Common myeloid progenitor, CD34-positive (primary cell): ENCODE measurements around the gene METTL1.
"Not testable (repeated sequence)": the region's sequence is repeated elsewhere in the genome, so short reads cannot be mapped to it uniquely, and the experiment has no call there.

Experiments
- CTCF ChIA-PET: fragments of 350-600 bp; sonication (Branson Sonifier 250); formaldehyde crosslinking; loops from one replicate; lab custom pipeline; 2021; ENCODE audit warnings: antibody characterized with exemption; lab: Charles Lee
- POLR2A ChIA-PET: fragments of 350-600 bp; sonication (Branson Sonifier 250); formaldehyde crosslinking; loops from one replicate; lab custom pipeline; 2021; ENCODE audit warnings: antibody characterized with exemption; lab: Charles Lee
- DNase-seq, 3 donors: peaks; one replicate each; pipeline versions ENCODE4 v3.0.0 to v3.0.0-alpha.2; 2013
- H3K27ac ChIP-seq, 2 experiments: 1 replicate in 1 of 2; 2 replicates in 1 of 2; pipeline ENCODE4 v1.7.0; 2013; ENCODE audit warnings: inconsistent platforms in 2 of 2, low read length in 2 of 2, mild to moderate bottlenecking in 2 of 2, low read depth in 1 of 2, moderate library complexity in 1 of 2; ENCODE audit not compliant: severe bottlenecking in 2 of 2, insufficient read depth in 1 of 2, poor library complexity in 1 of 2
- H3K27me3 ChIP-seq, 5 experiments: replicated peaks in 2 of 5; 1 replicate in 3 of 5; 2 replicates in 2 of 5; pipeline versions ENCODE4 v1.6.1 to v1.7.0; 2013; ENCODE audit warnings: low read length in 4 of 5, mild to moderate bottlenecking in 2 of 5, moderate library complexity in 2 of 5, inconsistent platforms in 1 of 5; ENCODE audit not compliant: insufficient read depth in 5 of 5, control insufficient read depth in 4 of 5
- H3K36me3 ChIP-seq, 4 experiments: 1 replicate in 2 of 4; 2 replicates in 2 of 4; pipeline versions ENCODE4 v1.6.1 to v1.7.0; 2013; ENCODE audit warnings: low read length in 3 of 4, control low read depth in 1 of 4, mild to moderate bottlenecking in 1 of 4; ENCODE audit not compliant: control insufficient read depth in 4 of 4, insufficient read depth in 4 of 4
- H3K4me1 ChIP-seq, 4 experiments: 1 replicate in 3 of 4; 2 replicates in 1 of 4; pipeline versions ENCODE4 v1.6.1 to v1.7.1; 2013; ENCODE audit warnings: low read length in 3 of 4, mild to moderate bottlenecking in 3 of 4, control low read depth in 1 of 4, inconsistent platforms in 1 of 4, moderate library complexity in 1 of 4; ENCODE audit not compliant: control insufficient read depth in 4 of 4, insufficient read depth in 4 of 4; ENCODE audit errors: control extremely low read depth in 1 of 4
- H3K4me3 ChIP-seq, 7 experiments: 1 replicate in 4 of 7; 2 replicates in 3 of 7; pipeline versions ENCODE4 v1.5.1 to v1.7.0; 2013; ENCODE audit warnings: mild to moderate bottlenecking in 7 of 7, low read length in 6 of 7, moderate library complexity in 6 of 7, inconsistent platforms in 2 of 7, low read depth in 2 of 7, control low read depth in 1 of 7; ENCODE audit not compliant: insufficient read depth in 4 of 7, control insufficient read depth in 1 of 7; ENCODE audit errors: extremely low read depth in 1 of 7
- H3K9me3 ChIP-seq, 5 experiments: 1 replicate in 4 of 5; 2 replicates in 1 of 5; pipeline versions ENCODE4 v1.6.1 to v1.7.1; 2013; ENCODE audit warnings: low read length in 4 of 5, mild to moderate bottlenecking in 2 of 5, inconsistent platforms in 1 of 5, low read depth in 1 of 5, moderate library complexity in 1 of 5; ENCODE audit not compliant: control insufficient read depth in 4 of 5, insufficient read depth in 2 of 5; ENCODE audit errors: control extremely low read depth in 1 of 5
- WGBS: methylation state at CpG from one replicate; pipeline ENCODE4 v1.1.5; 2013; ENCODE audit not compliant: insufficient coverage; 5-methylcytosine and 5-hydroxymethylcytosine counted together

The METTL1 gene

DNA sequence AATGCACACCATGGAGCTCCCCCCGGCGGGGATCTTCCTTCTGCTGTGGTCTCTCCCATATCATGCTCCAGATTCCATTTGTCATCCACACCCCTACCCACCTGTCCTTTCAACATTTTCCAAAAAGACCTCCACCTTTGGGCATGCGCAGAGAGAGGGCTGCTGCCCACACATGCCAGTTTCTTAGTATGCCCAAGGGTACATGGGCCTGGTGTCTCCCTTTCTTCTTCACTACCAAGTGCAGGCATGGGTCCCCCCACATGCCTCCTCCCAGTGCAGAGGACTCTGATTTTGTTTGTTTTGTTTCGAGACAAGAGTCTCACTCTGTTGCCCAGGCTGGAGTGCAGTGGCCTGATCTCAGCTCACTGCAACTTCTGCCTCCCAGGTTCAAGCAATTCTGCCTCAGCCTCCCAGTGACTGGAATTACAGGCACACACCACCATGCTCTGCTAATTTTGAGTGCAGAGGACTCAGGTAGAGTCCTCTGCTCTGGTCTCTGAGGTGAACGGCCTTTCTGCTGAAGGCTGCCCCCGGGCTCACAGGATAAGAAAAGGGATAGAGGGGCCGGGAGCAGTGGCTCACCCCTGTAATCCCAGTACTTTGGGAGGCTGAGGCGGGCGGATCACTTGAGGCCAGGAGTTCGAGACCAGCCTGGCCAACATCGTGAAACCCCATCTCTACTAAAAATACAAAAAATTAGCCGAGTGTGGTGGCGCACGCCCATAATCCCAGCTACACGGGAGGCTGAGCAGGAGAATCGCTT lies 49.9 kb downstream of the METTL1 start:
- not testable (repeated sequence) for H3K27ac ChIP-seq, H3K9me3 ChIP-seq, H3K27me3 ChIP-seq, H3K4me3 ChIP-seq, DNase-seq, H3K4me1 ChIP-seq
- ChIA-PET POLR2A (interaction anchor here (0.8 kb wide), 1 partner anchor 11 kb away, joined by 3 read pairs; no protein-coding TSS in a partner anchor), CTCF (interaction anchor here (0.9 to 2.2 kb wide), 4 partner anchors 9 to 138 kb away, joined by 3 to 9 read pairs (median 4); no protein-coding TSS in a partner anchor)
- peaks cover 16 to 82% (median 51%) of the 10 kb centered on the region in 4 experiments for H3K36me3 ChIP-seq
- WGBS, result 98% methylated on average over 15 of the region's 16 CpGs

DNA sequence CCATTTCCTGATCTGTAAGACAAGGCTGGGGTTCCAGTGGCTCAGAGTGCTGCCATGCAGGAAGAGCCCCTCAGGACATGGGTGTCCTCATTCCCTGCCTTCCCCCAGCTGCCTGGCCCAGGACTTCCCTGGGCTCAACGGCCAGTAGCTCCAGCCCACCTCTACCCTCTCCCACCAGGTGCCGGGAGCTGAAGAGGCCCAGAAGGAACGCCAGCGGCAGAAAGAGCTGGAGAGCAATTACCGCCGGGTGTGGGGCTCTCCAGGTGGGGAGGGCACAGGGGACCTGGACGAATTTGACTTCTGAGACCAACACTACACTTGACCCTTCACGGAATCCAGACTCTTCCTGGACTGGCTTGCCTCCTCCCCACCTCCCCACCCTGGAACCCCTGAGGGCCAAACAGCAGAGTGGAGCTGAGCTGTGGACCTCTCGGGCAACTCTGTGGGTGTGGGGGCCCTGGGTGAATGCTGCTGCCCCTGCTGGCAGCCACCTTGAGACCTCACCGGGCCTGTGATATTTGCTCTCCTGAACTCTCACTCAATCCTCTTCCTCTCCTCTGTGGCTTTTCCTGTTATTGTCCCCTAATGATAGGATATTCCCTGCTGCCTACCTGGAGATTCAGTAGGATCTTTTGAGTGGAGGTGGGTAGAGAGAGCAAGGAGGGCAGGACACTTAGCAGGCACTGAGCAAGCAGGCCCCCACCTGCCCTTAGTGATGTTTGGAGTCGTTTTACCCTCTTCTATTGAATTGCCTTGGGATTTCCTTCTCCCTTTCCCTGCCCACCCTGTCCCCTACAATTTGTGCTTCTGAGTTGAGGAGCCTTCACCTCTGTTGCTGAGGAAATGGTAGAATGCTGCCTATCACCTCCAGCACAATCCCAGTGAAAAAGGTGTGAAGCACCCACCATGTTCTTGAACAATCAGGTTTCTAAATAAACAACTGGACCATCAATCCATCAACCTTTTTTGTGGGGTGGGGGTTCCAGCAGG lies 51.0 kb downstream of the METTL1 start:
- H3K4me3 ChIP-seq, result no peak overlapping the region
- no peaks in the 10 kb centered on the region for H3K9me3 ChIP-seq
- WGBS, result 100% methylated on average over 3 of the region's 11 CpGs
- H3K27ac ChIP-seq, result no peak overlapping the region
- H3K27me3 ChIP-seq, result no peaks in the 10 kb centered on the region
- H3K36me3 ChIP-seq, result peaks cover 25 to 82% (median 54%) of the 10 kb centered on the region in 4 experiments
- ChIA-PET POLR2A (no interaction called here), CTCF (interaction anchor here (0.7 to 2.2 kb wide), 5 partner anchors 12 to 65 kb away, joined by 3 to 9 read pairs (median 3); no protein-coding TSS in a partner anchor)
- peaks cover 0 to 2% (median 0%) of the 10 kb centered on the region in 4 experiments for H3K4me1 ChIP-seq
- no peak for DNase-seq

DNA sequence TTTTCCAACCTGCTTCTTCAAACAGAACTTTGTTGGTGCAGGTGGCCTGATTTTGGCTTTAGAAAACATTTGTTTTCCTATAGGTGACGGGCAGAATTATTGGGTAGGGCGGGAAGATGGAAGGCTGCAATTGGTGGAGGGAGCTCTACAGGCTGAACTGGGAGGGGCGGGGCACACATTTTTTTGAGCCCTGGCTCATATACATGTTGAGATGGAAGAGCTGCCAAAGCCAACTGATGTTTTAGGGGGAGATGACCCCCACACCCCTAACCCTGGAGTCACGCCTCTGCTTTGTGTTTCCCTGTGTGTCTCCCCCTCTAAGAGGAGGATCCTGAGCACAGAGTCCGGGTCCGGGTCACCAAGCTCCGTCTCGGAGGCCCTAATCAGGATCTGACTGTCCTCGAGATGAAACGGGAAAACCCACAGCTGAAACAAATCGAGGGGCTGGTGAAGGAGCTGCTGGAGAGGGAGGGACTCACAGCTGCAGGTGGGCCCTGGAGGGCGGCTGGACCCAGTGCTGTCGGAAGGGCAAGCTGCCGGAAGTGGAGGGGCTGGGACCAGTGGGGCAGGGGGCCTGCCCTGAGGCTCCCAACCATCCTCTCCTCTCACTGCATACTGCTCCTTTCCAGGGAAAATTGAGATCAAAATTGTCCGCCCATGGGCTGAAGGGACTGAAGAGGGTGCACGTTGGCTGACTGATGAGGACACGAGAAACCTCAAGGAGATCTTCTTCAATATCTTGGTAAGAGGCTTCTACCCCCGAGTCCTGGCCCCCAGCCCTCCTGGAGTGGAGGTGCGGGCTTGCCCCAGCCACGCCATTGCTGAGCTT lies 51.9 kb downstream of the METTL1 start:
- no peak for DNase-seq
- Histone ChIP-seq H3K4me1 (no peaks in the 10 kb centered on the region), H3K27me3 (no peaks in the 10 kb centered on the region), H3K9me3 (no peaks in the 10 kb centered on the region), H3K4me3 (no peak overlapping the region), H3K36me3 (peaks cover 27 to 85% (median 58%) of the 10 kb centered on the region in 4 experiments), H3K27ac (no peak overlapping the region)
- ChIA-PET CTCF (interaction anchor here (0.7 to 2.2 kb wide), 7 partner anchors 12 to 64 kb away, joined by 3 to 9 read pairs (median 3); no protein-coding TSS in a partner anchor), POLR2A (no interaction called here)
- 96% methylated on average over 20 of the region's 20 CpGs for WGBS

DNA sequence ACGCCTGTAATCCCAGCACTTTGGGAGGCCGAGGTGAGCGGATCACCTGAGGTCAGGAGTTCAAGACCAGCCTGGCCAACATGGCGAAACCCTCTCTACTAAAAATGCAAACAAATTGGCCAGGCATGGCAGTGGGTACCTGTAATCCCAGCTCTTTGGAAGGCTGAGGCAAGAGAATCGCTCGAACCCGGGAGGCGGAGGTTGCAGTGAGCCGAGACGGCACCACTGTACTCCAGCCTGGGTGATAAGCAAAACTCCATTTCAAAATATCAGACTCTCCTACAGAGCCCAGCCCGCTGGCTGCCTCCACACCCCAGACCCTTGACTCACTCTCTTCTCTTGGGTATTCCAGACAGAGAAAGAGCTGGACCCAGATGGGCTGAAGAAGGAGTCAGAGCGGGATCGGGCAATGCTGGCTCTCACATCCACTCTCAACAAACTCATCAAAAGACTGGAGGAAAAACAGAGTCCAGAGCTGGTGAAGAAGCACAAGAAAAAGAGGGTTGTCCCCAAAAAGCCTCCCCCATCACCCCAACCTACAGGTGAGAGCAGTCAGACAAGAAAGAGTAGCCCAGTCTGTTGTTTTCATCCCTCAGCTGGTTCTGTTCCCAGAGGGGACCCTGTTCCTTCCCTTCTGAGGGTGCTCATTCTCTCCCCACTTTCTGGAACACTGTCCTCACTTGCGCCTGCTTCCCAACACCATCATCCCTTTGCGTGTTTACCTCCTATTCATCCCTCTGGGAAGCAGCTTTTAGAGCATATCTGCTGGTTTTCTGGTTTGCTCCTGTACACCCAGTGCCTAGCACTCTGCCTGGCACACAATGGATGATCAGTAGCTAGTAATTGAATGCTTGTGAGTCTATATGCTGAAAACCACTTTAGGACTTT lies 53.0 kb downstream of the METTL1 start:
- DNase-seq, result no peak
- Histone ChIP-seq H3K9me3 (no peaks in the 10 kb centered on the region), H3K27me3 (no peaks in the 10 kb centered on the region), H3K4me1 (no peaks in the 10 kb centered on the region), H3K27ac (no peak overlapping the region), H3K36me3 (peaks cover 27 to 74% (median 60%) of the 10 kb centered on the region in 4 experiments), H3K4me3 (no peak overlapping the region)
- 97% methylated on average over 11 of the region's 15 CpGs for WGBS
- ChIA-PET CTCF (interaction anchor here (1.0 to 1.4 kb wide), 4 partner anchors 11 to 60 kb away, joined by 3 to 8 read pairs (median 3); no protein-coding TSS in a partner anchor), POLR2A (no interaction called here)
